ENCODE data around the gene SULT2A1. TPM values are rescaled to one million over a fixed set of nuclear protein-coding genes. Genes with fewer than 3 reads are reported as not detected.

Gene SULT2A1
- total RNA-seq, 1 experiment from 2014 or later = not detected

GRCh38 chr19:47901370-47901769 lies 15.3 kb upstream of the SULT2A1 start:
- Mint-ChIP-seq H3K27ac (ENCODE audit: low read depth, unreplicated experiment) (no peak overlapping the region), H3K9me3 (ENCODE audit: unreplicated experiment) (no peaks in the 10 kb centered on the region), H3K4me1 (ENCODE audit: insufficient read depth, unreplicated experiment) (no peaks in the 10 kb centered on the region), H3K36me3 (ENCODE audit: insufficient read depth, unreplicated experiment) (no peaks in the 10 kb centered on the region), H3K4me3 (ENCODE audit: unreplicated experiment) (no peak overlapping the region), H3K27me3 (ENCODE audit: insufficient read depth, unreplicated experiment) (peaks cover 22% of the 10 kb centered on the region)
- no TSS peak for BruUV-seq (replicated peaks)
- DNase-seq (ENCODE audit: unreplicated experiment) = no peak
- no peak for TF ChIP-seq CTCF (IDR thresholded peaks at IDR 0.05; ENCODE audit: unreplicated experiment)
- intact Hi-C loops (cut with micrococcal nuclease) = no loop called here
- ChIA-PET CTCF (interaction anchor here (0.5 to 0.7 kb wide), 2 partner anchors 8 to 355 kb away, joined by 4 to 6 read pairs; no protein-coding TSS in a partner anchor), POLR2A (no interaction called here)

- DNase-seq (ENCODE audit: unreplicated experiment) = no peak
- Mint-ChIP-seq H3K4me3 (ENCODE audit: unreplicated experiment) (no peak overlapping the region), H3K27ac (ENCODE audit: low read depth, unreplicated experiment) (no peak overlapping the region), H3K36me3 (ENCODE audit: insufficient read depth, unreplicated experiment) (no peaks in the 10 kb centered on the region), H3K4me1 (ENCODE audit: insufficient read depth, unreplicated experiment) (no peaks in the 10 kb centered on the region), H3K9me3 (ENCODE audit: unreplicated experiment) (no peaks in the 10 kb centered on the region), H3K27me3 (ENCODE audit: insufficient read depth, unreplicated experiment) (peaks cover 22% of the 10 kb centered on the region)
- ChIA-PET POLR2A (interaction anchor here (0.6 kb wide), 1 partner anchor 12 kb away, joined by 3 read pairs; no protein-coding TSS in a partner anchor), CTCF (interaction anchor here (1.3 kb wide), 1 partner anchor 30 kb away, joined by 3 read pairs; no protein-coding TSS in a partner anchor)
- intact Hi-C loops (cut with micrococcal nuclease) = no loop called here
- BruUV-seq (replicated peaks) = no TSS peak
- TF ChIP-seq CTCF (IDR thresholded peaks at IDR 0.05; ENCODE audit: unreplicated experiment) = no peak
Observed at GRCh38 chr19:47899335-47899734, 13.2 kb upstream of the SULT2A1 start.

- H3K4me3 Mint-ChIP-seq (ENCODE audit: unreplicated experiment) = no peak overlapping the region
- intact Hi-C loops (cut with micrococcal nuclease) = no loop called here
- no peak for DNase-seq (ENCODE audit: unreplicated experiment)
- no peaks in the 10 kb centered on the region for H3K4me1 Mint-ChIP-seq (ENCODE audit: insufficient read depth, unreplicated experiment)
- TF ChIP-seq CTCF (IDR thresholded peaks at IDR 0.05; ENCODE audit: unreplicated experiment) = no peak
- H3K9me3 Mint-ChIP-seq (ENCODE audit: unreplicated experiment) = no peaks in the 10 kb centered on the region
- no TSS peak for BruUV-seq (replicated peaks)
- peaks cover 19% of the 10 kb centered on the region for H3K27me3 Mint-ChIP-seq (ENCODE audit: insufficient read depth, unreplicated experiment)
- ChIA-PET POLR2A (no interaction called here), CTCF (interaction anchor here (0.7 kb wide), 1 partner anchor 1328 kb away, joined by 4 read pairs; no protein-coding TSS in a partner anchor)
- no peaks in the 10 kb centered on the region for H3K36me3 Mint-ChIP-seq (ENCODE audit: insufficient read depth, unreplicated experiment)
- no peak overlapping the region for H3K27ac Mint-ChIP-seq (ENCODE audit: low read depth, unreplicated experiment)
Observed at GRCh38 chr19:47897861-47898260, 11.7 kb upstream of the SULT2A1 start.

GRCh38 chr19:47896773-47897172 lies 10.7 kb upstream of the SULT2A1 start:
- intact Hi-C loops (cut with micrococcal nuclease) = no loop called here
- H3K4me3 Mint-ChIP-seq (ENCODE audit: unreplicated experiment) = no peak overlapping the region
- H3K27ac Mint-ChIP-seq (ENCODE audit: low read depth, unreplicated experiment) = no peak overlapping the region
- ChIA-PET CTCF (interaction anchor here (0.5 kb wide), 2 partner anchors 183 to 184 kb away, joined by 3 to 4 read pairs; no protein-coding TSS in a partner anchor), POLR2A (no interaction called here)
- H3K36me3 Mint-ChIP-seq (ENCODE audit: insufficient read depth, unreplicated experiment) = no peaks in the 10 kb centered on the region
- DNase-seq (ENCODE audit: unreplicated experiment) = no peak
- peaks cover 11% of the 10 kb centered on the region for H3K27me3 Mint-ChIP-seq (ENCODE audit: insufficient read depth, unreplicated experiment)
- no peak for TF ChIP-seq CTCF (IDR thresholded peaks at IDR 0.05; ENCODE audit: unreplicated experiment)
- BruUV-seq (replicated peaks) = no TSS peak
- H3K9me3 Mint-ChIP-seq (ENCODE audit: unreplicated experiment) = peaks cover 6% of the 10 kb centered on the region
- no peaks in the 10 kb centered on the region for H3K4me1 Mint-ChIP-seq (ENCODE audit: insufficient read depth, unreplicated experiment)
